Hematopoietic multipotent progenitor cell (in vitro differentiated cells): ENCODE results near the gene TLDC2. TPM values are rescaled to one million over a fixed set of nuclear protein-coding genes. Genes with fewer than 3 reads are reported as not detected.

Experiments
- DNase-seq, 3 donors: peaks; one replicate each; pipeline ENCODE4 v3.0.0-alpha.2; 2011 to 2015; ENCODE audit warnings: low read depth in 2 of 3, low spot score in 2 of 3
- total RNA-seq: library from RNA; depleted of rRNA; stranded (reverse); fragments of >200 nt; gene quantifications from one replicate; pipeline ENCODE4 v1.2.3, GENCODE V29; 2012

Gene TLDC2
- total RNA-seq, 1 donor = under 0.01 TPM

DNA sequence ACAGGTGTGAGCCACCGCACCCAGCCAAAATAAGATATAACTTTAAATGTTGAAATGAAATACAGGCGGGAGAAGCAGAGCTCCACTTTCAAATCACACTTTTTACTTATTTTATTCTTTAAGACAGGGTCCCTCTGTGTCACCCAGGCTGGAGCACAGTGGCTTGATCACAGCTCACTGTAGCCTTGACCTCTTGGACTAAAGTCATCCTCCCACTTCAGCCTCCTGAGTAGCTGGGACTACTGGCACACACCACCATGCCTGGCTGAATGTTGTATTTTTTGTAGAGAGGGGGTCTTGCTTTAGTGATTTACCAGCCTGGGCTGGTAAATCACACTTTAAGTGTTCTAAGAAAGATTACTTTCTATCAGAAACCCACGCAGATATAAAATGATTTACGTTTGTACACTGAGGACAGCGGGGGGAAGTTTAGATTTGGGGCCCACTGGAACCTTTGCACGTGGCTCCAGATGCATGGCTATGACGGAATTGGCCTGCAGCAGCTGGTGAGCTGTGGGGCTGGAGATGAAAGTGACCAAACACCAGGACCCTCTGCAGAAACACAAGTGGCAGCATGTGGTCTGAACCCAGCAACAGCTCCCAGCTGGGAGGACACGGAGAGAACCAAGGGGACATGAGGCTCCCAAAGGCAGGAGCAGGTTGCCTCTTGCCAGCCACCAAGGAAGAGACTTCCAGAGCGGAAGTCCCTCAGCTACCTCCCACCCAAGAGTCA is 26.4 kb upstream of the TLDC2 start:
- DNase-seq = no peak

GRCh38 chr20:36850759-36851158 is 25.2 kb upstream of the TLDC2 start:
- no peak for DNase-seq

- no peak for DNase-seq
Measured at GRCh38 chr20:36851490-36851889, 24.4 kb upstream of the TLDC2 start.

GRCh38 chr20:36852187-36852586 is 23.8 kb upstream of the TLDC2 start:
- no peak for DNase-seq

DNA sequence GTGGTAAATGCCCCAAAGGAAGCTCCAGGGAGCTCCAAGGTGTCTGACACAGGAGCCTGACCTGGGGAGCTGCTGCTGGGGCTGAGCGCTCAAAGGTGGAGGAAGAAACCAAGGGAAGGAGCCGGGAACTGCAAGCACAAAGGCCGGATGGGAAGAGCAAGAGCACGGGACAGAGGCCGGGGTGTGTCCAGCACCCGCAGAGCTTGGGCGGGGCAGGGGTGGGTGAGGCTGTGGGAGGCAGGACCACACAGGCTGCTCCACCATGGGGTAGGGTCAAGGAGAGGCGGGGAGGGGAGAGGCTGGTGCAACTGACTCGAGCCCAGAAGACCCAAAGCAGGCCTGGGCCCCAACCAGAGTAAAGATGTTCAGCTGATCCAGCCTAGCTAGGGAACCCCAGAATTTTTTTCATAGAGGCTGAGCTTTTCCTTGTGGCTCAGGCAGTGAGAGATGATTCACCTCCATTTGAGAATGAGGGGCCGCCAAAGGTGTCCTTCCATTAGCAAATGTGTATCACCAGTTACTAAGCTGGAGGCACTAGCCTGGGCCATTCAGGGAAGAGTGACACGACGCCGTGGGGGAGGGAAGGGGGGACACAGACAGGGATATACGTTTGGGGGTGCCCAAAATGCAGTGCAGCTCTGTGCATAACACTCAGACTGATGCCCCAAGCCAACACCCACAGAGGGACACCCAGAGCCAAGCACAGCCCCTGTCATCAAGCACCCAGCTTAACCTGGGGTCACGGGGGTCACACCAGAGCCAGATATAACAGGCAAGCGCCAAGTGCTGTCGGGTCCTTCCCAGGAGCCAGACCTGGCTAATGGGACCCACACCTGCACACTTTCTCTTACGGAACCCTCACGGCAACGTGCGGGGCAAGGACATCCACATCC is 21.3 kb upstream of the TLDC2 start:
- no peak for DNase-seq

GRCh38 chr20:36855241-36855657 is 20.7 kb upstream of the TLDC2 start:
- no peak for DNase-seq

DNA sequence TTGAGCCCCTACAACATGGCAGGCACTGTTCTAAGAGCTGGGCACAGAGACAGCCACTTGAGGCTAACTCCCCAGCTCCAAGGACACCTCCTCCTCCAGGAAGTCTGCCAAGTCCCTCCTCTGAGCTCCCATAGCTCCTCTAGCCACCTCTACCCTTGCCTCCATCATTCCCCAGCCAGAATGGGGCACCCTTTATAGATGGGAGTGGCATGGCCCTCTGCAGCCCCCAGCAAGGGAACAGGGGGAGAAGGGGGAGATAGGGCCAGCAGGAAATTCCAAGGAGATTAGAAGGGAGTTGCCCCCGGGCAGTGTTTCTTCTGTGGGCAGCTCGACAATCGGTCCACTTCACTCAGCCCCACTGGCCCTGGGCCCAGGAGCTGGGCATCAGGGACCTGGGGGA is 19.7 kb upstream of the TLDC2 start:
- DNase-seq = no peak

- DNase-seq = peak; percentile 14 to 93 (median 84)
Measured at GRCh38 chr20:36856691-36857635, 19.0 kb upstream of the TLDC2 start.

DNA sequence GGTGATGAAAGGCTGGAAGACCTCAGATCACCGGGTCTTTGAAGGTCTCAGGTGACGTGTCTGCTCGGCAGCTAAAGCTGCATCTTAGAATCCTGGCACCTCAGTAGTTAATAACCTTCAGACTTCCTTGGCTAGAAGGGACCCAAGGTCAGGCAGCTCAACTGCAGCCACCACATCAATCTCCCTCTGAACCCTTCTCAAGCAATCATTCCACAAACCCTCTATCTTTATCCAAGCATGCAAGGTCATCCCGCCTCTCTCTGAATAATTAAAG is 16.7 kb upstream of the TLDC2 start:
- DNase-seq = no peak

GRCh38 chr20:36859700-36860330 is 16.1 kb upstream of the TLDC2 start:
- no peak for DNase-seq

- DNase-seq = no peak
Measured at GRCh38 chr20:36860339-36860738, 15.6 kb upstream of the TLDC2 start.

DNA sequence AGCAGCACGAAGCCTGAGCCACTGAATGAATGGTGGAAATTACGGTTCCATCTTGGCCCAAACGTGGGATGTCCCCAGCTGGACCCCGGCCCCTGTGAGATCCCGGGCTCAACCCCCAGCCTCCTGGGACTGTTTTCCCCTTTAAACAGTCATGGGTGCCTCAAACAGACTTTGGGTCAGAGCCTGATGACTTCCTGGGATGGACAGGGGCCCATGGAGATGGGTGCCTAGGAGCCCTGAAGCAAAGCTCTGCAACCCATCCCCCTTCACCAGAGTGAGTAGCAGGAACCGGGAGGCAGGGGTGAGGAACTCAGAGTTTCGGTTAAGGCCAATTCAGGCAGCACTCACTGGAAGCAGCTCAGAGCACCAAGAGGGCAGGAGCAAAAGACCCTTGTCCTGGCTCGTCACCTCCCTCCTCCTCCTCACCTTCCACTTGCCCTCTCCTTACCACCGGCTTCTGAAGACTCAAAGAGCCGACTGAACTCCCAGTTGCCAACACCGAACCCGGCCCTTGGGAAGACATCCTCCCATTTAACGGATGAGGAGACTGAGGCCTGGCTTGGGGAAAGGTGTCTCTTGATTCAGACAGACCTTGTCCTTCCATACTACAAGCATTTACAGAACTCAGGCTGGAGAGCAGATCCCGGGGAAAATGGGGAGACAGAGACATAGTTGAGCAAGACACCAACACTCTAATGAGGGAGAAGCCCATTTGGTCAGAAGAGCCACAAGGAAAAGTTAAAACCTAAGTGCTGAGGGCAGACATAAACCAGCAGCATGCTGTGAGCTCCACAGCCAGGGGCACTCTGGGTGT is 14.9 kb upstream of the TLDC2 start:
- no peak for DNase-seq

DNA sequence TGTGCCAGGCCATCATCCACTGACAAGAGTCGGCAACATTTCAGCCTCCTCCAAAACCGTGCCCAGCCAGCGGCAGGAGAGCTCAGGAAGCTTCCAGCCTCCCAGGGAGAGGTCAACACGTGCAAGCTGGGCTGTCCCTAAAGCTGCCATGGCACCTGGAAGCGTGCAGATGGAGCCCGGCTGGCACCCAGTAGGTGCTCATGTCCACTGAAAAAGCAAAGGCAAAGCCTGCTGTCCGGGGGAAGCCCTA is 14.4 kb upstream of the TLDC2 start:
- no peak for DNase-seq

GRCh38 chr20:36861875-36862801 is 13.8 kb upstream of the TLDC2 start:
- no peak for DNase-seq

DNA sequence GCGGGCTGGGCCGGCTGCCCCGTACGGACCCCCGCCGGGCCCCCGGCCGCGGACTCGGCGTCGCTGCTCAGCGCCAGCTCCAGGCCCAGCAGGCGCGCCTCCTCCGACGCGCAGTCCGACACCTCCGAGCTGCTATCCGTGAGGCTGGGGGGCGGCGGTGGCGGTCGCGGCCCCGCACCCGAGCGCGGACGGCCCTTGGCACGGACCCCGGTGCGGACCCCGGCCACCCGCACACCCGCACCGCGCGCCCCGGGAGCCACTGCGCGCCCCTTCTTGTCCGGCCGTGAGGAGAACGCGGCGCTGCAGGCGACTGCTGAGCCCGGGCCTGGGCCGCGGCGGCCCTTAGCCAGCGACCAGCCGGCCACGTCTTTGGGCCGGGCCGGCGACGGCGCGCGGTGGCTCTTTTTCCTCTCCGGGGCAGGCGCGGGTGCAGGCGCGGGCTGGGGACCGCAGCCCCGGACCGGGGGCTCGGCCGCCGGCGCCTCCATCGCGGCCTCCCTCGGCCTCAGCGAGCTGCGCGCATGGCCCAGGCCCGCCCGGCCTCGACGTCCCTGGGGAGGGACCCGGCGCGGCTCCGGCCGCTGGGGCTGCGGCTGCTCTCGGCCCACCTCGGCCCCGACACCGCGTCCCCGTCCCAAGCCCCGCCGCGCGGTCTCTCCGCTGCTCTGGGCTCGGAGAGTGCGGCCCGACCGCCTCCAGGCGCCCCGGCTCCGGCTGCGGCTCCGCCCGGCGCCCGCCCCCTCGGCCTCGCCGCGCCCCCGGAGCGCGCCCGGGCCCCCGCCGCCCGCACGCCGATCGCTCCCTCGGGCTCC is 12.9 kb upstream of the TLDC2 start:
- no peak for DNase-seq

DNA sequence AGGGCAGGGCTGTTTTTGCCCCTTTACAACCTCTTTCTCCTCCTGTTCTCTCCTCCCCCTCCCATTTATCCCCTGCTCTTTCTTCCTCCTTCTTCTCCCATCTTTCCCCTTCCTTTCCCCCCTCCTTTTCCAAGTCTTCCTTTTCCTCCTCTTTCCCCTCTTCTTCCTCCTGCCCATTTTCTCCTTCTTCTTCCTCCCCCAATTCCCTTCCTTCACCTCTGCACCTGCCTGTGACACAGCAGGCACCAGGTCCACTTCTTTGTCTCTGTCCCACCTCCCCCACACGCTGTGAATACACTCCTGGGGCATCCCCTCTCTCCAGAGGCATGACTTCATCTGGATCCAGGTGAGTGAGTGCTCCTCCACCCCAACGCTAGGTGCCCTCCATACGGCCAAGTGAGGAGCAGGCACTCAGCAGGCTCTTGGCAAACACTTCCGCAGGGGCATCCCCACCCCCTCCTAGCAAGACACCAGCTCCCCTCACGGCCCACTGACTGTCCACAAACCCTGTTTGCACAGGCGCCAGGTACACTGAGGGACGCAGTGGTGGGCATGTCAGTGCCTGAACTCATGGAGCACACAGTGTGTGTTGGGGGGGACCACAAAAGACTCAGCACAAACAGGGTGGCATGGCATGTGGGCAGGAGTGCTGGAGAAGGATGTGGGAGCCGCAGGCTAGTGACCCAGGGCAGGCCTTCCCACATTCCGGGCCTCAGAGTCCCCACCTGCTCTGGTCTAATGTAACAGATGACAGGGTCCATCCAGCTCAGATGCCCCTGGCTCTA is 10.7 kb upstream of the TLDC2 start:
- DNase-seq = no peak

- DNase-seq = no peak
Measured at GRCh38 chr20:36865861-36866149, 10.1 kb upstream of the TLDC2 start.

DNA sequence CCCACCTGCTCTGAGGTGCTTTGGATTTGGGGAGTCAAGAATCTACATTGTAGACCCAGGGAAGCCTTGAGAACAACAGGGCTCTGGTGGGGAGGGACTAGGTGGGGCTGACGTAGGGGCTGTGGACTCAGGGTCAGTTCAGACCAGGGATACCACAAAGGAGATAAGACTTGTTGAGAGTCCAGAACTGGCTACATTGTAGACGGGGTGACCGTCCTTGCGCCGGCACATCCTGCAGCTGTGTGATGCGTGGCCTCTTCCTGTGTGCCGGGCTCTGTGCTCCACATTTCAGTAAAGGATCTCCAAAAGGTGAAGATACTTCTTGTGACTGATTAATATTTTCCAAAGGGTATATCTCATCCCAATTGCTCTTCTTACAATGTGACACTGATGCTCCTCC is 9.8 kb upstream of the TLDC2 start:
- no peak for DNase-seq
